WTC11 (cell line): Measurements from ENCODE around the gene SPEN.

Experiments used
- AFF4 ChIP-seq: sonication (generic); formaldehyde crosslinking; IDR thresholded peaks from 2 replicates; pipeline ENCODE4 v1.8.1; 2023; ENCODE audit warnings: mild to moderate bottlenecking, missing genetic modification reagents, borderline replicate concordance
- ATF1 ChIP-seq: sonication (generic); formaldehyde crosslinking; IDR thresholded peaks from 2 replicates; pipeline ENCODE4 v1.8.1; 2023; ENCODE audit warnings: mild to moderate bottlenecking, moderate library complexity, missing genetic modification reagents
- CTCF ChIP-seq: fragments of 200-600 bp; IDR thresholded peaks from 2 replicates; pipeline ENCODE4 v1.8.0; 2022; ENCODE audit warnings: antibody characterized with exemption
- ETV6 ChIP-seq: sonication (generic); formaldehyde crosslinking; IDR thresholded peaks from 2 replicates; pipeline ENCODE4 v1.8.1; 2022; ENCODE audit warnings: mild to moderate bottlenecking, missing genetic modification reagents
- MAX ChIP-seq: sonication (generic); formaldehyde crosslinking; IDR thresholded peaks from 2 replicates; pipeline ENCODE4 v1.8.0; 2022; ENCODE audit warnings: mild to moderate bottlenecking, missing genetic modification reagents
- NFE2L1 ChIP-seq: sonication (generic); formaldehyde crosslinking; IDR thresholded peaks from 2 replicates; pipeline ENCODE4 v1.8.1; 2023; ENCODE audit warnings: missing genetic modification reagents
- ZNF232 ChIP-seq: sonication (generic); formaldehyde crosslinking; IDR thresholded peaks from 2 replicates; pipeline ENCODE4 v1.8.0; 2022; ENCODE audit warnings: mild to moderate bottlenecking, missing genetic modification reagents
- ZNF532 ChIP-seq: fragments of 250-450 bp; sonication (Bioruptor Pico); IDR thresholded peaks from 2 replicates; pipeline ENCODE4 v1.9.0; 2021; ENCODE audit warnings: mild to moderate bottlenecking, borderline replicate concordance

GRCh38 chr1:15858069-15858670 lies 10.7 kb downstream of the SPEN start:
- no peak for TF ChIP-seq CTCF
- no peak for TF ChIP-seq ATF1
- no peak for TF ChIP-seq NFE2L1
- no peak for TF ChIP-seq ETV6 (CRISPR knock-in tag)
- no peak for TF ChIP-seq ZNF532 (CRISPR knock-in tag)
- no peak for TF ChIP-seq ZNF232 (CRISPR knock-in tag)
- no peak for TF ChIP-seq AFF4 (CRISPR knock-in tag)
- TF ChIP-seq MAX: no peak
